Activated naive CD4-positive, alpha-beta T cell treated with Interleukin-2 at 50 U/mL for 16 hours (primary cell): Measurements from ENCODE around the gene EVX1.

Source experiments
- DNase-seq: peaks from one replicate; pipeline ENCODE4 v3.0.0-alpha.2; 2020

Gene EVX1

DNA sequence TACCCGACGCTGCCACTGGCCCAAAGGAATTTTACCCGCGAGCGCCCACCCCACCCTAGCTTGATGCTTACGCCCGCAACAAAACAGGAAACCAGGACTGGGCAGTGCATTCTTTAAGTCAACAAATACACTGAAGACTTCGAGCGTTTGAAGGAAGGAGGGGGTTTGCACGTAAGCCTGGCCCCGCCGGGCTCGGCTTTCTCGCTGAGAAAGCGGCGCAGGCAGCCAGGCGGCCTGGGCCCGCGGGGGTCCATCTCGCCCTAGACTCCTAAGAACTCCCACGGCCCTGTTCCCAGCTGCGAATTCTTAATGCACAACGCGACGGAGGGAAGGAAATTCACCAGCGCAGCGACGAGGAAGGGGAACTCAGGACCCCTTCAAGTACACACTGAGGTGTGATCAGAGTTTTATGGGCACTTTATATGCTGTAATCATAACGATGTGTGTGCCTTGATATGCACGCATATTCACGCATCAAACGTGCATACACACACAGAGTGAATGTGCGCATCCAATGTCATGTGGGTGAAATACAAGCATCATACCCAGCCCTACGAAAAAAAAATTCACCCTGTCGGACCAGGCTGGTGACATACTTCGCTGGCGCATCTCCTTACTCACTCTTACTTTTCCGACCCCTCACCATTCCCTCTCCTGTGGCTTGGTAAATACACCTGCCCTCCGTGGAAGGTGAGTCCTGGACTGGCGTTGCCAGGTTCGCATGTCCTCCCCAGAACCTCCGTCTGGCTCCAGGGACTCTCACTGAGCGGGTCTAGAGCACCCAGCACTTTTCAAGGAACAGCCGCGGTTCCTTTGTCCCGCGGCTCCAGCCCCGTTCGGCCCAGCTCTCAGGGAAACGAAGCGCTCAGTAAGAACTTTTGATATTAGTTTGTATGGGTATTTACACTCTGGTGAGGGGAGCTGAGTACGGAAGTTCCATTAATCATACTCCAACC is 37.0 kb upstream of the EVX1 start:
- no peak for DNase-seq

DNA sequence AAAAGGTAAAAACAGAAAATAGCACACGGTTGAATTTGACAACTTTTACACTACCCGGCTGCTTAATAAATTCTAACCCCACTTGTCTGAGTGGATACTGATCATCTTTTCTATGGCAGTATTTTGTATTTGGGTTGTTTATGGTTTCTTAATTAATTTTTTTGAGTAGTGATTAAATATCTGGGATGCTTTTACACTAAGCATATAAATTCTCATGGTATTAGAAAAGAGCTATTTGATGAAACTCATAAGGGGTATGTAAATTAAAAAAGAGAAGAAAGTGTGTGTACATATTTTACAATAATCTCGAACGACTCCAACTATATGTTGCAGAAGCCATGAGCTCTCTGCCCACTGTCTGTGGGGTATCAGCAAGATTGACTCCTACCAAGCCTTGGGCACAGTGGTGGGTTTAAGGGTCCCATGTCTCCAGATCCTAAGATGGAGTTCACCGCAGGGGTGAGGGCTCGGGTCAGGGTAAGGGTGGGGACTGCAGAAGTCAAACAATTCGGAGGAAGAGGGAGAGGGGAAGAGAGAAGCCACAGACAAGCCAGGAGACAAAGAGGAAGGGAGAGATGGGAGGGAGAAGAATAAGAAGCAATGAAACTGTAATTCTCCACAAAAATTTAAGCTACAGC is 35.1 kb upstream of the EVX1 start:
- DNase-seq: no peak

DNA sequence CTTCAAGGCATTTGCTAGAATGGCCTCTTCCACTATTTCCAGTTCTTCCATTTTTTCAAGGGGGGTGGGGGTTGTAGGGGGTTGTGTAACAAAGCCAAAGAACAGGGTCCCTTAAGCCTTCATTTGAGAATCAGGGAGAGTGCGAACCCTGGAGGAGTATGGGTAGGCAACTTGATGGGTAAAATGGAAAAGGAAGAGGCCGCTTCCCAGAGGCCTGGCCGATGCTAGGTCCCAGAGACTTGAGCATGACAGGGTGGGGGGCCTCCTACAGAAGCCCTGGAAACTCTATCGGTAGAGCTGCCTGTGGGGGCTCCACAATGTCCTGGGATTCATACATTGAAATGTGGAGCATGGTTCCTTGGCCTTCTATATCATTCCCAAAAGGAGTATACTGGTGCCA is 33.6 kb upstream of the EVX1 start:
- no peak for DNase-seq

DNA sequence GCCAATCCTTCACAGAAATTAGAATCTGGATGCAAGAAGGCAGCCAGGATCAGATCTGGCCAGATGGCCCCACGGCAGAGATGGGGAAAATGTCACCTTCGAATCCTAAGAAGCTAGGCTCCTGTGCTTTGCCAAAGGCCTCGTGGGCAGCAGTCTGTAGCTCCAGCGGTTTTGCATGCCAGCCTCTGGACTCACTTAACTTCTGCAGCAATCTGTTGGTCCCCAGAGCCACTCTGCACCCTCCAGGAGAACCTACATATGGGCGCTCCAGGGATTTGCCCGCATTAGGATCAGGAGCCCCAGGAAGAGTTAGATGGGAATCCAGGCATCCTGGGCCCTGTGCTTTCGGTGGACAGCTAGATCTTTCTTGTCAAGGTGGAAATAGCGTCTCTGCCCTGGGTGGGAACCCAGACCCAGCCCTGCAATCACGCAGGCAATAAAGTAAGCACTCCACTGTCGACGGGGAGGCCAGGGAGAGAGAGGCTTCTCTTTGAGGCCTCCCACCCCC is 32.6 kb upstream of the EVX1 start:
- no peak for DNase-seq

DNA sequence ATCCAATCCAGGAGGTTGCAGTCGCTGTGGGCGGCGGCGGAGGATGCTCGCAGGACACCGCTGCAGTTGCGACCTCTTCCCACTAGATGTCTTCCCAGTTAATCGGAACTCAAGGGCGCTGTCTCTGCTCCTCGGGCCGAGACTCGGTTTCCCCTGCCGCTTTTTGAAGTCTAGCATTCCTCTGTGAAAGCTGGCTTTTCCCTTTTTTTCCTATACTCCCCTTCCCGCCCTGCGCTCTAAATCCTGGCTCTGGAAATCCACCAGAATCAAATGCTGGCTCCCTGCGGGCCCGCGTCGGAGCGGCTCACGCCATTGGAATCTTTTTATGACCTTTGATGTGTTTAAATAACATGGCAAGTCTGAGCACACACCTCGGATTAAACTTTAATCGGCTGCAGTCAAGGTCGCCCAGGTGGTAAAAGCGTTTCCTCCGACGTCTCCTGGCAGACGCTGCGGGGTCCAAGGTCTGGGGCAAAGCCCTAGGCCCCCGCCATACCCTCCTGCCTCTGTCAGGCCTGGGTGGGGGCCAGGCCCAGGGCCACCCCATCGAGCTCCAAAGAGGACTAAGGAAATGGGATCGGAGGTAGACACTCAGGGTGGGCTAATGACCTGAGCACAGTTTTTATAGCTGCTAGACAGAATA is 32.0 kb upstream of the EVX1 start:
- DNase-seq: peak; percentile 40

DNA sequence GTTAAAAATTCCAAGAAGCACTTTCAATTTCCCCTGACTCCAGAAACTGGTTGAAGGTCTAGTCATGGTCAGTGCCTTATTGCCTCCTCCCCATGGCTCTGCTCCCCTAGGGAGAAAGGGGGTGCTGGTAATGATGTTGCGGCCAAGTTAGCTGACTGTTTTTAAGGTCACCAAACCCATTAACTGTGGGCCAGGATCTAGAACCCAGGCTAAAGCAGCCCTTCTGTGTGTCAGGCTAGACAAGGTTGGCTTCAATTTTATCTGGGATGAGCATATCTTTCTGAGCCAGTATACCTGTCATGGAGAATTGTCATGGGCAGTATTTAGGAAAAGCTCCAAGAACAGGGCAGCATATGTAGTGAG is 31.5 kb upstream of the EVX1 start:
- DNase-seq: no peak

DNA sequence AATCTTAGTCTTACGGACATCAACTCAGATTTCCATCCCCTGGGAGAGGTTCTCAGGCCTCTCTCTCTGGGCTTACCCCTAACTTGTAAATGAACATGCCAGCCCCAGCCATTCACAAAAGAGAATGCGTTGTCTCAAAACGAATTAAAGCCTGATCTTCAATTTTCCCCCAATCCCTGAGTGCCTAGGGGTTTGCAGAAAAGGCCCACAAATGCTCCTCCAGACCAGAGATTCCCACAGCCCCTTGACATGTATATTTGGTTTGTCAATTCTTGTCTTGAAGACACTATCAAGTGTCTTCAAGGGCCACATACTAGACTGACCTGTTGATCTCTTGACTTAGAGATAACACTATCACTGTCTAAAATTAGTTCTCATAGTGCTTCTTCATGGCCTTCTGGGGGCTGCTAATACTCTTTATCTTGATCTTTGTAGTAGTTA is 30.8 kb upstream of the EVX1 start:
- no peak for DNase-seq

DNA sequence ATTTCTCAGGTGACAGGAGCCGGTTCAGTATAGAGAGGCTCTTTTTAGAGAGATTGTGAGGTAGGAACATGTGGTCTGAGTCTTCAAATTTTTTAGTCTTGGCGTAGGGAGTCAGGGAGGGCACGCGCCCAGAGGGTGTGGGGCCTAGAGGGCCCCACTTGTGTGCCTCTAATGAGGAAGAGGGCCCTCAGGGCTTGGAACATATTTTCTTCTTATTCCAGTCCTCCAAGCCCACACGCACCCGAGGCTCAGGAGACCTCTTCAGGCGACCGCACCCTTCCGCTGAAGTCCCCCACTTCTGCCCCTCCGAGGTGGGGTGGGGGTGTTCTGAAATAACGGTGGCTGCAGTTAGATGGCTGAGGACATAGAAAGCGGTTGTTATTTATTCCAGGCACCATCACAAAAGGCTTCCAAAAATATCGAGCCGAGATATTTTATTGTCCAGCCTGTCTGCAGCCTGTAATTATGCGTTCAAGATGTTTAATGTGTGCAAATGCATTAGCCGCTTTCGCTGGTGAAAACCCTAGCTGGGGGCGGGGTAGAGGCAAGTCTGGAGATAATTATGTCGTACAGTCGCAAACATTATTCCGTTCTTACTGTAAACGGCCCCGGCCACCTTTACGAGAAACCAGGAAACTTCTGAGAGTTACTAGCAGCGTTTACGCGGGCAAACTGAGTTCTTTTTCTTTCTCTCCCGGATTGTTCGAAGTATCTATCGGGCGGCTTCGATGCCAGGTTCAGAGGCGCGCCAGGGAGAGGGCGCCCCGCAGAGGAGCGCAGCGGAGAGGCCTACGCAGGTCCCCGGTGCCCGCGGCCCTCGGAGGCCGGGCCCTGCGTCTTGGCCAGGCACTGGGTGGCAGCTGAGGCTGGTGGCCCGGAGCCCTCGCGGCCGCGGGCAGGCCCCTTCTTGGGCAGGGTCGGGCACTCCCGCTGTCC is 29.8 kb upstream of the EVX1 start:
- DNase-seq: no peak

DNA sequence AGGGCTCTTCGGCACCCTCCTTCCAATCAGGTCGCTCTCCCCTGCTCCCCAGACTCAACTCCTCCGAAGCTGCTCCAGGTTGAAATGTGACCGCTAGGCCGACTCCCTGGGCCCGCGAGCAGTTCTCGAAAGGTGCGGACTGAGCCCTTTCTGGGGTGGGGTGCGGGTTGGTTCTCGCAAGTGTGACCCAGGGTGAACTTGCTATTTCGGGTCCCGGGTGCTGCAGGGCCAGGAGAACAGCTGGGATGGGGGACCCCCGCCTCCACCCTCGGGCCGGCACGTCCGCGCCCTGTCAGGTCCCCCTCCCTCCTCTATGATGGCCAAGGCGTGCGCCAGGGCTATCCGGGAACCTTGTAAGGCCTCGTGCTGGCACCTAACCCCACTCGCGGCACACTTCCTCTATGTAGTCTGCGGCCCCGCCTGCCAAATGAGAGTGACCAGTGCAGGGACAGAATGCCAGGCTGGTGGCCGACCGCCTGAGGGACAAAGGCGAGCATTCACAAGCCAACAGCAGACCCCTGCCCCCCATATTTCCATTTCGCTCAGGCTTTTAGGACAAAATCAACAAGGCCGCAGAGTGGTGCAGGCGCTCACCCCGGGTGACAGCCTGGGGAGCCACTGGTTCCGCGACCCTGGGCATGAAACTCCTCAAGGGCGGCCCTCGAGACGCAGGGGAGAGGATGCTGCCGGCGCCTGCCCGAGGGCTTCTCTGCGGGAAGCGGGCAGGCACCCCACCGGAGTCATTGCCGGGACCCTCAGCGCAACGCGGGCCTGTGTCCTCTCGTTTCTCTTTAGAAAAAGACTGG is 29.0 kb upstream of the EVX1 start:
- DNase-seq: no peak

DNA sequence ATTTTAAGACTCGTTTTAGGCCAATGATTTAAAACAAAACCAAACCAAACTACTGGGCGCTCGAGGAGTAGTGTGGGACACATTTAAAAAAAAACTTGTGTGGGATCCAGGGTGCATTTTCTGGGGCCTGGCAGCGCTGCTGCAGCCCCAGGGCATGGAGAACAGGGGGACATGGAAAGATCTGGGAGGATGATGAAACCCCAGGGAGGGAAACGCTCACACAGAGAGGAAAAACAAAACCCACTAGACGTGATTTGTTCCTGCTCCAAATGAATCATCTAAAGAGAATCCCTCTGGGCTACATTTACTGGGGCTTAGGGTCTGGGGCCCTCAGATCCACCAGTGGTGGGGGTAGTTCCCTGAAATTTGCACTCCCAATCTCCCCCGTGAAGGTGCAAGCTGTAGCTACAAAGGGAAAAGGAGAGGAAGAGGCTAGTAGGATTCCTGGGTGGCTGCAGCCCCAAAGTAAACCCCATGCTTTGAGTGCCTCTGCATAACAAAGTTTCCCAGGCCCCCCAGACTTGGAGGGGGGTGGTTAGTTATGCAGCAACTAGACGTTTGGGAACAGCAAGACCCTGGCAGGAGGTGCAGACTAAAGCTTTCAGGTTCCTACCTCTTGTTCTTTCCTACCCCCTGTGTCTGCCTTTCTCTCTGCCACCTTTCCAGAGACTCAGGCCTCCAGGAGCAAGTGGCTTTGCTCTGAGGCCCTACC is 28.2 kb upstream of the EVX1 start:
- no peak for DNase-seq

DNA sequence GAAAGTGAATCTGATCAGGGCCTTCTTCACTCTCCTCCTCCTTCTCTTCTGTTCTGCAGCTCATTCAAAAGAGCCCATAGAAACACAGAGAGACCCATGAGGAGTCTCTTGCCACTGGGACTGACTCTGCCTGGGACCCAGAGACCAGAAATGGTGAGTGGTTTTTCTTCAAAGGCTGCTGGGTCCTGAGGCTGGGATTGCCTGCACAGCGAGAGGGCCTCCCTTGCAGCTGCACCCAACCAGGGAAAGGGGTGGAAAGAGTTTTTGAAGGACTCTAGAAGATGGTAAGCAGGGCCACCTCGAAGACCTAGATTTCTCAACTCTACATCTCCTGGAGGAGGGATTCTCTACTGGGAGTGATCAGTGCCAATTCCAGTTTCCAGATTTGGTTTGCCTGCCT is 27.2 kb upstream of the EVX1 start:
- no peak for DNase-seq

DNA sequence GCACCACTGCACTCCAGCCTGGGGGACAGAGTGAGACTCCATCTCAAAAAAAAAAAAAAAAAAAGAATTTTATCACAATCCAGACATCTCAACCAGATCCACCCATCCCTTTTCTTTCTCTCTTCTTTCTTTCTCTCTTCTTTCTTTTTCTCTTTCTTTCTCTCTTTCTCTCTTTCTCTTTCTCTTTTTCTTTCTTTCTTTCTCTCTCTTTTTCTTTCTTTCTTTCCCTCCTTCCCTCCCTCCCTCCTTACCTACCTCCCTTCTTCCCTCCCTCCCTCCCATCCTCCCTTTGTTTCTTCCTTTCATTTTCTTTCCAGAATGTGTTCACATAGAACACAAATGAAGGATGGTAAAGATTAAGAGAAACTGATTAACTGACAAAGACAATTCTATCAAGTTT is 24.7 kb upstream of the EVX1 start:
- DNase-seq: no peak

DNA sequence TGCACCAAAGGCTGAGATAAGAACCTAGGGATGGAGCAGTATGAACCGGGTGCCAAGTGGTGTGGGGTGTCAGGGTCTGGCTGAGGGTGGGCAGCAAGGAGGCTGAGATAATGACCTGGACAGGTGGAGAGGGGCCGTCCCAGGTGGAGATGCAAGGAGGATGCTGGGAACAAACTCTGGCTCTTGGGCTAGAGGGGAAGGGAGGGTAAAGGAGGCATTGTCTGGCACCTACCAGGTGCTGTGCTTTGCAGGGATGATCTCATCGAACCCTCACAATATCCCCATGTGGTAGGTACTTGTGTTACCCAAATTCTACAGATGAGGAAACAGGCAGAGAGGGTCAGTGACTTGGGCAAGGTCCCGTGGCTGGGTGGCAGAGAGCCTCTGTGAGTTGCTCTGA is 22.8 kb upstream of the EVX1 start:
- no peak for DNase-seq

DNA sequence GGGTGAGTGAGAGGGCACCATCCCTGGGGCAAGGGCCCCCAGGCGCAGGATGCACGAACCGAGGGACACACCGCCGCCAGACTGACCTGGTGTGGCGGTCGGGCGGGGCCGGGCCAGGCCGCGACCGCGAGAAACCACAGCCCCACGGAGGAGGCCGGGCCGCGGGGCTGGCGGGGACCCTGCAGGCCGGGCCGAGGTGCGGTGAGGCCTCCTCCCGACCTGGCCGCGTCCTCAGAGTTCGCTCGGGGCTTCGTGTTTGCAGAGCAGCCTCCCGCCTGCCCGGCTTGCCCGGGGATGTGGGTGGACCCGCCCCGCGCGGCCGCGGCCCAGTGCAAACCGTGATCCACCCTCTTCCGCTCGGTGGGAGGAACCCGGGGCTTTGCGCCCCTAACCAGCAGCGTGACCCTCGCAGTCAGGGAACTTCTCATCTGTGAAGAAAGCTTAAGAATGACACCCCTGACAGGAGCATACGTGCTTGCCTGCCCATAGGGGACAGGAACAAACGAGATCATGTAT is 22.1 kb upstream of the EVX1 start:
- no peak for DNase-seq

DNA sequence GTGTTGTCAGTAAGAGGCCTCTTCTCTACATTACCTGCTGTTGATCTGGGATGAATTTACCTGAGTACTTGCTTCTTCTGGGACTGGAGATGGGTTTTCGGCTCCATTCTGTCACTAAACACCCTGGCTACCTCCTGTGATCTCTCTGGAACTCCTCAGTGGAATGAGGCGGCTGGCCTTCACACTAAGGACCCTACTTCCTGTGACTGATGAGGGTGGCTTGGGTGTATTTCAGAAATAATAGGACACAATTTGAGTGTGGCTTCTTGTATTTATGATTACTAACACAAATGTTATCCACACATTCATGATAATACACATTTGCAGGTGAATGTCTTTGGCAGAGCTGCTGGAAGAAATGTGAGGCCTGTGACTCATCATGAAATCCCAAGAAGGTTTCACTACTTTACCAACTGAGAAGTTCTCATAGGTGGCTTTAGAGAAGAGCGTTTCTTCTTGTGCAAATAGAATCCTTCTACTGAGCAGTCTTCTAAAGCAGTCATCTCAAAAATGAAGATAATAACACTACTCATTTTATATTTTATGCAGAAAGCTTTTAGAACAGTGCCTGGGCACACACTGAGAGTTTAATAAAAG is 21.3 kb upstream of the EVX1 start:
- DNase-seq: no peak

DNA sequence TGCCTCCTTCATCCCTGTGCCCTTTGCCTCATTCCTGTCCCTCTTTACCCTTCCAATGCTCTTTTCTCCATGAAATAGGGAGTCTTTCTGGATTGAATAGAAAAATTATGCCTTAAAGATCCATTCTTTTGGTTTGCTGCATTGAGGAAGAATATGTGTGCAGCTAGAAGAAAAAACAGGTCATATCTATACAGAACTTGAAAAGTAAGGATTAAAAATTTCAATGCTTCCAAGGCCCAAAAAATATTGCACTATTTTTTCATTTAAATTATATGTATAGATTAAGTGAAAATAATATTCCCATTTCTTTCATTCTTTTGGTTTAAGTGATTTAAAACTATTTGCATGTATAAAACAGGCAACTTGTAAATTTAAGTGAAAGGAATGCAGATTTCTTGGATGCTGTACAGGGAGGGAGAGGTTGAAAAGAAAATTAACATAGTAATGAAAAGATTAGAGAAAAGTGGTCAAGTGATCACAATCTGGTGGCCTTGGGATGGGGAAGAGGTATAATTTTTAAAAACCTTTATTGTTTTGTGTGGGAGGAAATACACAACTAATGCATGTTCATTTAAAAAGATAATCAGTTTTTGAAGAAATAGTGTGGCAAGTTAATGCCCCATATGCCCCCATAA is 18.5 kb upstream of the EVX1 start:
- no peak for DNase-seq

DNA sequence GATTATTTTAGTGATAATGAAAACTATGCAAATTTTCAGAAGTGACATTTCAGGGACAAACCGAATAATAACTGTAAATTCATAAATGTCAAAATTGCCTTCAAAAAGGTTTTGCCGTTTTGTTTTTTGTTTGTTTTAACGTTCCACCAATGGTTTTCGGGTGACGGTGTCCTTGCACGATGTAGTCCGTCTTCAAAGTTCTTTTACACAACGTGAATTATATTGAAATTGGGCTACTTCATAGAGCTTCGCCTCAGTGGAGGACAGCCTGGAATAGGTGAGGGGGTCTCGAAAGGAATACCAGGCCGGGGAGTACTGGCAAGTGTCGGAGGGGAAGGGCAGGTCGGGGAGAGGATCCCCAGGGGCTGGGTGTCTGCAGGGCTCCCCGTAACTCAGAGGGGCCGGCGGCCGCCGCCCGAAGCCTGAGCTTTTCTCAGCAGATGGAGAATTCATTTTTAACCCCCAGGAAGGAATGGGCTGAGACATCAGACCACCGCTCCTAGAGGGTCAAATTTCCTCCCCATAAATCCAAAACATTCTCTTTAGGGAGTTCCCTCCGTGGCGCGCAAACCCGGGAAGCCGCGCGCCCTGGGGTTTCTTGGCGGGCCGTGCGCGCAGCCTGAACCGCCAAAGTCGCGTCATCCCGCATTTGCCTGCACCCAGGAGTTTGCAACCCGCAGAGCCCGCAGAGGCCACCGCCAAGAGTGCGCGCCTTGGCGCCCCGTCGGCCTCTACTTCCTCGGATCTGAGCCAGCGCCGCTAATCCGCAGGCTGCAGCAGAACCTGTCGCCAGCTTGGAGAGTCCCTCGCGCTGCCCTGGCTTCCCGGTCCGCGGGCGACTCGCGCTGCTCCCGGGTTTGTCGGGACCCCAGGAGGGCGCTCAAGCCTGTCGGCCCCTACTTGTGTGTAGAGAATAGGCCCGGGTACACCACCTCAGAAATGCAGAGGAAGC is 17.3 kb upstream of the EVX1 start:
- no peak for DNase-seq

DNA sequence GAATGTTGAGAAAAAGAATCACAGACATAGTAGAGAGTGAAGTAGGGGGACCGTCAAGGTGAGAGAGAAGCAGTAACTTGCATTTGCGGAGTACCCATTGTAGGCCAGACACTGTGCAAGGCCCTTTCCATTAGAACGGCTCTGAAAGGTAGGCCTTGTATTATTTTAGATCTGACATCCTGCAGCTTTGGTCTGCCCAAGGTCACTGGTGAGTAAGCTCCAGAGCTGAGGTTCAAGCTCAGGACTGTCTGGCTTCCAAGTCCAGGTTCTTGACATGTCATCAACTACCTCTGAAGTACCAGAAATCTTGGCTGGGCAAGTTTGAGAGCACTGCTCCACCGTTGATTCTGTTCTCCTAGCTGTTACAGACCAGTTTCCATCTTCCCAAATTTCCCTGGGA is 13.2 kb upstream of the EVX1 start:
- DNase-seq: no peak
